22Rv1 (cell line): Measurements from ENCODE around the gene NKX2-3.

ENCODE experiments used
- ZFX ChIP-seq: fragments of 450-650 bp; IDR thresholded peaks from 2 replicates; pipeline ENCODE4 v1.6.1; 2017; ENCODE audit warnings: antibody characterized with exemption, borderline replicate concordance
- TF ChIP-seq, protein P1 (sequence below): fragments of 450-650 bp; IDR thresholded peaks from 2 replicates; pipeline ENCODE4 v1.5.1; 2017; ENCODE audit warnings: mild to moderate bottlenecking

DNA sequence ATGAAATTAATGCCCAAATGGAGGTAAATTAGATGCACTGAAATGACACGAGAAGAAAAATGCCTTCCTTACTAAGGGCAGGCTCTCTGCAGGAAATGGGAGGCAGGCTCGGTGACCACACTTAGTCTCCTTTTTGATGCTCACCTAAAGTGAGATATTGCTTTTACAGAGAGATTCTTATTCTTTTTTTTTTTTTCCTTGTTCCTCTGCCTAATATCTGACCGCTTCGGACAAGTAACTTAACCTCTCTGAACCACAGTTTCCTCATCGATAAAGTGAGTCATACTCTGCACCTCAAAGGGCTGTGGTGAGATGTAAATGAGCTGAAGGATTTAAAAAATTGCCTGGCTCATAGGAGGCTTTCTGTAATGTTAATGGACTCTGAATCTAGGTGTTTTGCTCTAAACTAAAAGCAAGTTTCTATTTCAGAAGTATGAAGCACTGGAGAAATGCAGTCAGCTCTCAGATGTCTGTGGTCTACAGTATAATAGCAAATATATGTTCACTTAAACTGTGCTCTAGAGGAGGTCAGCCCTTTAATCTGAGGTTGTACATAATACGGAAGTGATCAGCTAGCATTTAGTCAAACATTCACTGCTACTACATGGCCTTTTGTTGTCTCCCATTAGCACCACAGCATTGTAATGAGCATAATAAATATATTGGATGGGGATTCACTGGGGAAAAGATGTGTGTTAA lies 23.2 kb downstream of the NKX2-3 start:
- TF ChIP-seq, protein P1, sequence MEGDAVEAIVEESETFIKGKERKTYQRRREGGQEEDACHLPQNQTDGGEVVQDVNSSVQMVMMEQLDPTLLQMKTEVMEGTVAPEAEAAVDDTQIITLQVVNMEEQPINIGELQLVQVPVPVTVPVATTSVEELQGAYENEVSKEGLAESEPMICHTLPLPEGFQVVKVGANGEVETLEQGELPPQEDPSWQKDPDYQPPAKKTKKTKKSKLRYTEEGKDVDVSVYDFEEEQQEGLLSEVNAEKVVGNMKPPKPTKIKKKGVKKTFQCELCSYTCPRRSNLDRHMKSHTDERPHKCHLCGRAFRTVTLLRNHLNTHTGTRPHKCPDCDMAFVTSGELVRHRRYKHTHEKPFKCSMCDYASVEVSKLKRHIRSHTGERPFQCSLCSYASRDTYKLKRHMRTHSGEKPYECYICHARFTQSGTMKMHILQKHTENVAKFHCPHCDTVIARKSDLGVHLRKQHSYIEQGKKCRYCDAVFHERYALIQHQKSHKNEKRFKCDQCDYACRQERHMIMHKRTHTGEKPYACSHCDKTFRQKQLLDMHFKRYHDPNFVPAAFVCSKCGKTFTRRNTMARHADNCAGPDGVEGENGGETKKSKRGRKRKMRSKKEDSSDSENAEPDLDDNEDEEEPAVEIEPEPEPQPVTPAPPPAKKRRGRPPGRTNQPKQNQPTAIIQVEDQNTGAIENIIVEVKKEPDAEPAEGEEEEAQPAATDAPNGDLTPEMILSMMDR: no peak
- TF ChIP-seq ZFX: no peak
